ENCODE measurements around the gene XKR7. TPM values are rescaled to one million over a fixed set of nuclear protein-coding genes. Genes with fewer than 3 reads are reported as not detected.
A peak's percentile ranks its signal among the peaks of the same experiment; 100 is the strongest.

The XKR7 gene
- total RNA-seq, 1 donor from 2014 or later = not detected

DNA sequence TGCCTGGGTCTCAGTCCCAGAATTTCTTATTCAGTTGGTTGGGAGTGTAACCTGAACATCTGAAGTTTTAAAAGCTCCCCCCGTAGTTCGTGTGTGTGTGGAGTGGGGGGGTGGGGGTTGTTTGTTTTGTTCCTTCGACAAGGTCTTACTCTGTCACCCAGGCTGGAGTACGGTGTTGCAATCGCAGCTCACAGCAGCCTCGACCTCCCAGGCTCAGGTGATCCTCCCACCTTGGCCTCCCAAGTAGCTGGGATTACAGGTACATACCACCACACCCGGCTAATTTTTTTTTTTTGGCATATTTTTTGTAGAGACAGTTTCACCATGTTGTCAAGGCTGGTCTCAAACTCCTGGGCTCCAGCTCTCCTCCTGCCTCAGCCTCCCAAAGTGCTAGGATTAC, 45.4 kb downstream of the XKR7 start:
- H3K27ac Mint-ChIP-seq = no peak overlapping the region
- H3K27me3 Mint-ChIP-seq (ENCODE audit: insufficient read depth) = peaks cover 41% of the 10 kb centered on the region
- DNase-seq (ENCODE audit: low spot score) = no peak
- H3K4me1 Mint-ChIP-seq (ENCODE audit: low read depth) = peaks cover 7% of the 10 kb centered on the region
- H3K36me3 Mint-ChIP-seq (ENCODE audit: low read depth) = no peaks in the 10 kb centered on the region
- intact Hi-C loops (cut with micrococcal nuclease) = no loop called here
- H3K9me3 Mint-ChIP-seq = no peaks in the 10 kb centered on the region
- H3K4me3 Mint-ChIP-seq = no peak overlapping the region

DNA sequence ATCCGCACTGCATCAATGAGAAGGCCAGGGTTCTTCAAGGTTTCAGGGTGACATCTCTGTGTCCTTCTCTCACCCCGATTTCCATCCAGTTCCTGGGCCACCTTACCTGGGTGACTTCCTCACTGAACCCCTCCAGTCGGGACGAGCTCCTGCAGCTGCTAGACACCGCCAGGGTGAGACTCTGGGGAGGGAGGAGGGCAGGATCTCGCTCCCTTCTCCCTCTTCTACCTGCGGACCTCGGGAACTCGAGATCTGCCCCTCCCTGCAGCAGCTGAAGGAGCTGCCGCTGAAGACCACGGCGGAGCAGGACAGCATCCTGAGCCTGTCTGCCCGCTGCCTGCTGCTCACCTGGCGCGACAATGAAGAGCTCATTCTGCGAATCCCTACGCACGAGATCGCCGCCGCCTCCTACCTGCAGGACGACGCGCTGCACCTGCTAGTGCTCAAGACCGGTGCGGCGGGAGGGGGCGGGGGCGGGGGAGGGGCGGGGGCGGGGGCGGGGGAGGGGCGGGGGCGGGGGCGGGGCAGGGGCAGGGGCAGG, 49.8 kb downstream of the XKR7 start:
- H3K36me3 Mint-ChIP-seq (ENCODE audit: low read depth) = peaks cover 2% of the 10 kb centered on the region
- peak overlapping the region; percentile 70 for H3K4me3 Mint-ChIP-seq
- H3K9me3 Mint-ChIP-seq = no peaks in the 10 kb centered on the region
- no peak overlapping the region for H3K27ac Mint-ChIP-seq
- peaks cover 20% of the 10 kb centered on the region for H3K4me1 Mint-ChIP-seq (ENCODE audit: low read depth)
- H3K27me3 Mint-ChIP-seq (ENCODE audit: insufficient read depth) = peaks cover 67% of the 10 kb centered on the region
- intact Hi-C loops (cut with micrococcal nuclease) = no loop called here
- no peak for DNase-seq (ENCODE audit: low spot score)

GRCh38 chr20:32018269-32019155, 50.6 kb downstream of the XKR7 start:
- H3K27ac Mint-ChIP-seq = no peak overlapping the region
- peaks cover 20% of the 10 kb centered on the region for H3K4me1 Mint-ChIP-seq (ENCODE audit: low read depth)
- intact Hi-C loops (cut with micrococcal nuclease) = no loop called here
- peaks cover 2% of the 10 kb centered on the region for H3K36me3 Mint-ChIP-seq (ENCODE audit: low read depth)
- H3K27me3 Mint-ChIP-seq (ENCODE audit: insufficient read depth) = peaks cover 69% of the 10 kb centered on the region
- H3K9me3 Mint-ChIP-seq = no peaks in the 10 kb centered on the region
- H3K4me3 Mint-ChIP-seq = peak overlapping the region; percentile 74
- DNase-seq (ENCODE audit: low spot score) = peak; percentile 5

- Mint-ChIP-seq H3K27ac (no peak overlapping the region), H3K27me3 (ENCODE audit: insufficient read depth) (peaks cover 69% of the 10 kb centered on the region), H3K9me3 (no peaks in the 10 kb centered on the region), H3K4me1 (ENCODE audit: low read depth) (peaks cover 20% of the 10 kb centered on the region), H3K4me3 (peak overlapping the region; percentile 82), H3K36me3 (ENCODE audit: low read depth) (peaks cover 2% of the 10 kb centered on the region)
- DNase-seq (ENCODE audit: low spot score) = no peak
- intact Hi-C loops (cut with micrococcal nuclease) = no loop called here
These were observed 51.2 kb downstream of the XKR7 start for GRCh38 chr20:32019156-32019510.

GRCh38 chr20:32019563-32020463, 51.9 kb downstream of the XKR7 start:
- Mint-ChIP-seq H3K9me3 (no peaks in the 10 kb centered on the region), H3K4me1 (ENCODE audit: low read depth) (peaks cover 20% of the 10 kb centered on the region), H3K4me3 (peak overlapping the region; percentile 82), H3K36me3 (ENCODE audit: low read depth) (peaks cover 2% of the 10 kb centered on the region), H3K27ac (peak overlapping the region; percentile 28), H3K27me3 (ENCODE audit: insufficient read depth) (peaks cover 67% of the 10 kb centered on the region)
- intact Hi-C loops (cut with micrococcal nuclease) = no loop called here
- DNase-seq (ENCODE audit: low spot score) = no peak

DNA sequence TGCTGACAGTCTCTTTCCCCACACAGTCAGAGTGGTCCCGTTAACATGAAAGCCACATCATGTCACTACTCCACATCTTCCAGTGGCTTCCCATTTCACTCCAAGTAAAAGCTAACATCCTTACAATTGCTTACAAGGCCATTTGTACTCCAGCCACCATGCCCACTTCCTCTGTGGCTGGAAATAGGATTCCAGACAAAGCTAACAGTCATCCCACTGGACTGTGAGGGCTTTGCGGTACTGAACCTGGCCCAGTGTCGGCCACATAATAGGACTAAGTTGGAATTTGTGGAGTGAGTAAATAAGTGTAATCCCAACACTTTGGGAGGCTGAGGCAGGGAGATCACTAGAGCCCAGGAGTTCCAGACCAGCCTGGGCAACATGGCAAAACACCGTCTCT, 53.1 kb downstream of the XKR7 start:
- intact Hi-C loops (cut with micrococcal nuclease) = no loop called here

DNA sequence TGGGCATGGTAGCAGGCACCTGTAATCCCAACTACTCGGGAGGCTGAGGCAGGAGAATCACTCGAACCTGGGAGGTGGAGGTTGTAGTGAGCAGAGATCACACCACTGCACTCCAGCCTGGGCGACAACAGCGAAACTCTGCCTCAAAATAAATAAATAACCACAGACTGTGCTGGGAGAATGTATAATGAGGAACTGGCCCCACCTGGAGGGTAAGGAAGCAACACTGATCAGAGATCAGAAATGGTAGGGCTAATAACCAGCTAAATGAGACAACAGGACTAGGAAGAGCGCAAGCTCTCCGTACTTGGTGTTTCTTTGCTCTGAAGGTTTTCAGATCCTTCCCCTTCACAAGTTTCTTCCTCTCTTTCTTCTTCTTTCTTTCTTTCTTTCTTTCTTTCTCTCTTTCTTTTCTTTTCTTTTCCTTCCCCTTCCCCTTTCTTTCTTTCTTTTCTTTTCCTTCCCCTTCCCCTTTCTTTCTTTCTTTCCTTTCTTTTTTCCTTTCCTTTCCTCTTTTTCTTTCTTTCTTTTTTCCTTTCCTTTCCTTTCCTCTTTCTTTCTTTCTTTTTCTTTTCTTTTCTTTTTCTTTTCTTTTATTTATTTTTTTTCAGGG, 56.8 kb downstream of the XKR7 start:
- Mint-ChIP-seq H3K36me3 (ENCODE audit: low read depth) (no peaks in the 10 kb centered on the region), H3K4me3 (no peak overlapping the region), H3K27me3 (ENCODE audit: insufficient read depth) (peaks cover 45% of the 10 kb centered on the region), H3K9me3 (no peaks in the 10 kb centered on the region), H3K4me1 (ENCODE audit: low read depth) (peaks cover 9% of the 10 kb centered on the region), H3K27ac (no peak overlapping the region)
- DNase-seq (ENCODE audit: low spot score) = no peak
- intact Hi-C loops (cut with micrococcal nuclease) = no loop called here

More for the DNA sequence above, 53.1 kb downstream of the XKR7 start:
- peaks cover 20% of the 10 kb centered on the region for H3K4me1 Mint-ChIP-seq (ENCODE audit: low read depth)
- H3K27me3 Mint-ChIP-seq (ENCODE audit: insufficient read depth) = peaks cover 56% of the 10 kb centered on the region
- H3K9me3 Mint-ChIP-seq = no peaks in the 10 kb centered on the region
- DNase-seq (ENCODE audit: low spot score) = no peak
- peak overlapping the region; percentile 48 for H3K27ac Mint-ChIP-seq
- no peak overlapping the region for H3K4me3 Mint-ChIP-seq
- H3K36me3 Mint-ChIP-seq (ENCODE audit: low read depth) = peaks cover 2% of the 10 kb centered on the region

- no peak overlapping the region for H3K4me3 Mint-ChIP-seq
- intact Hi-C loops (cut with micrococcal nuclease) = no loop called here
- no peaks in the 10 kb centered on the region for H3K36me3 Mint-ChIP-seq (ENCODE audit: low read depth)
- H3K27ac Mint-ChIP-seq = no peak overlapping the region
- no peaks in the 10 kb centered on the region for H3K4me1 Mint-ChIP-seq (ENCODE audit: low read depth)
- no peak for DNase-seq (ENCODE audit: low spot score)
- no peaks in the 10 kb centered on the region for H3K9me3 Mint-ChIP-seq
- peaks cover 31% of the 10 kb centered on the region for H3K27me3 Mint-ChIP-seq (ENCODE audit: insufficient read depth)
These were observed 59.7 kb downstream of the XKR7 start for GRCh38 chr20:32027643-32028042.

GRCh38 chr20:32028647-32029372, 60.9 kb downstream of the XKR7 start:
- H3K4me1 Mint-ChIP-seq (ENCODE audit: low read depth) = no peaks in the 10 kb centered on the region
- no peak for DNase-seq (ENCODE audit: low spot score)
- intact Hi-C loops (cut with micrococcal nuclease) = no loop called here
- H3K4me3 Mint-ChIP-seq = no peak overlapping the region
- H3K36me3 Mint-ChIP-seq (ENCODE audit: low read depth) = no peaks in the 10 kb centered on the region
- no peak overlapping the region for H3K27ac Mint-ChIP-seq
- H3K9me3 Mint-ChIP-seq = no peaks in the 10 kb centered on the region
- peaks cover 41% of the 10 kb centered on the region for H3K27me3 Mint-ChIP-seq (ENCODE audit: insufficient read depth)

- intact Hi-C loops (cut with micrococcal nuclease) = no loop called here
- Mint-ChIP-seq H3K27me3 (ENCODE audit: insufficient read depth) (peaks cover 42% of the 10 kb centered on the region), H3K27ac (no peak overlapping the region), H3K4me1 (ENCODE audit: low read depth) (no peaks in the 10 kb centered on the region), H3K4me3 (no peak overlapping the region), H3K36me3 (ENCODE audit: low read depth) (no peaks in the 10 kb centered on the region), H3K9me3 (no peaks in the 10 kb centered on the region)
- no peak for DNase-seq (ENCODE audit: low spot score)
These were observed 61.6 kb downstream of the XKR7 start for GRCh38 chr20:32029561-32029960.

DNA sequence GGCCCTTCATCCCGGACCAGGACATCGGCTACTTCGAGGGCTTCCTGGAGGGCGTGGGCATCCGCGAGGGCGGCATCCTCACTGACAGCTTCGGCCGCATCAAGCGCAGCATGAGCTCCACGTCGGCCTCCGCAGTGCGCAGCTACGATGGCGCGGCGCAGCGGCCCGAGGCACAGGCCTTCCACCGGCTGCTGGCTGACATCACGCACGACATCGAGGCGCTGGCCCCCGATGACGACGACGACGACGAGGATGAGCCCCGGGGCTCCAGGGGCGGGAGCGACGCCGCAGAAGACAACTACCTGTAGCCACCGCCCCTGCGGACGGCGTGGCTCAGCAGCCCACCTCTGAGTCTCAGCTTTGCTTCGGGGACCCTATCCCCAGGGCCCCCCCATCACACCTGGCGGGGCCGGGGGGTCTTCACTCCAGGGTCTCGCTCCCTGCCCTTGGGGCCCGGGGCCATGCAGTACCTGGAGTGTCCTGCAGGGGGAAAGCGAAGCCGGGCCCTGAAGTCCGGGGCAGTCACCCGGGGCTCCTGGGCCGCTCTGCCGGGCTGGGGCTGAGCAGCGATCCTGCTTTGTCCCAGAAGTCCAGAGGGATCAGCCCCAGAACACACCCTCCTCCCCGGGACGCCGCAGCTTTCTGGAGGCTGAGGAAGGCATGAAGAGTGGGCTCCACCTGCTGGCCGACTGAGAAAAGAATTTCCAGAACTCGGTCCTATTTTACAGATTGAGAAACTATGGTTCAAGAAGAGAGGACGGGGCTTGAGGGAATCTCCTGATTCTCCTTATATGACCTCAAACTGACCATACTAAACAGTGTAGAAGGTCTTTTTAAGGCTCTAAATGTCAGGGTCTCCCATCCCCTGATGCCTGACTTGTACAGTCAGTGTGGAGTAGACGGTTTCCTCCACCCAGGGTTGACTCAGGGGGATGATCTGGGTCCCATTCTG, 63.3 kb downstream of the XKR7 start:
- no peaks in the 10 kb centered on the region for H3K4me1 Mint-ChIP-seq (ENCODE audit: low read depth)
- DNase-seq (ENCODE audit: low spot score) = peak; percentile 22
- H3K36me3 Mint-ChIP-seq (ENCODE audit: low read depth) = no peaks in the 10 kb centered on the region
- H3K27ac Mint-ChIP-seq = no peak overlapping the region
- no peak overlapping the region for H3K4me3 Mint-ChIP-seq
- peaks cover 48% of the 10 kb centered on the region for H3K27me3 Mint-ChIP-seq (ENCODE audit: insufficient read depth)
- H3K9me3 Mint-ChIP-seq = no peaks in the 10 kb centered on the region
- intact Hi-C loops (cut with micrococcal nuclease) = loop anchor here (1.0 kb wide), 3 partner anchors 61 to 209 kb away; no protein-coding TSS in a partner anchor
